Adrenal gland (tissue), 12 donors: Measurements from ENCODE around the gene SMIM5. TPM values are rescaled to one million over a fixed set of nuclear protein-coding genes. Genes with fewer than 3 reads are reported as not detected.
"Not testable (repeated sequence)": the region's sequence is repeated elsewhere in the genome, so short reads cannot be mapped to it uniquely, and the experiment has no call there.

Experiments used
- DNase-seq, 7 donors: peaks; one replicate each; pipeline ENCODE4 v3.0.0-alpha.2; 2019 to 2020
- H3K27ac ChIP-seq, 5 donors: fragments of 200-600 bp; sonication (generic) in 4 of 5; 1 replicate in 3 of 5; 2 replicates in 2 of 5; pipeline versions ENCODE4 v1.5.1 to v1.8.0; 2016 to 2020; ENCODE audit warnings: mild to moderate bottlenecking in 1 of 5
- H3K27me3 ChIP-seq: fragments of 200-600 bp; 2 replicates; pipeline ENCODE4 v1.8.0; 2021
- H3K36me3 ChIP-seq, 2 donors: fragments of 200-600 bp; replicated peaks in 1 of 2; 1 replicate in 1 of 2; 2 replicates in 1 of 2; pipeline versions ENCODE4 v1.5.1 to v1.8.0; 2018 to 2022
- H3K4me1 ChIP-seq, 2 donors: fragments of 200-600 bp; replicated peaks in 1 of 2; 1 replicate in 1 of 2; 2 replicates in 1 of 2; pipeline versions ENCODE4 v1.5.1 to v1.8.0; 2018 to 2021
- H3K4me3 ChIP-seq, 4 donors: fragments of 200-600 bp; sonication (generic) in 3 of 4; one replicate each; pipeline ENCODE4 v1.5.1; 2016 to 2018
- H3K9me3 ChIP-seq, 3 donors: fragments of 200-600 bp; sonication (generic) in 1 of 3; replicated peaks in 1 of 3; 1 replicate in 2 of 3; 2 replicates in 1 of 3; pipeline versions ENCODE4 v1.5.1 to v1.8.0; 2016 to 2021
- CTCF ChIP-seq, 6 experiments: fragments of 450-650 bp in 4 of 6; fragments of 200-600 bp in 2 of 6; sonication (generic) in 1 of 6; IDR thresholded peaks; 1 replicate in 5 of 6; 2 replicates in 1 of 6; pipeline versions ENCODE4 v1.5.1 to v1.8.0; 2016 to 2021; ENCODE audit warnings: antibody characterized with exemption in 6 of 6, mild to moderate bottlenecking in 2 of 6, moderate library complexity in 1 of 6
- POLR2A ChIP-seq, 2 donors: fragments of 450-650 bp; IDR thresholded peaks; one replicate each; pipeline ENCODE4 v1.6.1; 2017; ENCODE audit warnings: antibody characterized with exemption in 2 of 2, mild to moderate bottlenecking in 2 of 2, moderate library complexity in 1 of 2
- WGBS, 4 donors: extraction: QIAGEN DNeasy Blood & Tissue Kit in 2 of 4; methylation state at CpG; one replicate each; pipeline versions ENCODE4 v1.1.5 to v1.1.7; 2013 to 2017; 5-methylcytosine and 5-hydroxymethylcytosine counted together
- intact Hi-C, 2 donors: fragments of 100-400 bp; cut with DNase I; formaldehyde crosslinking; loops; one replicate each; pipeline versions ENCODE4 v1.14.1 to v1.15.0; 2022 to 2023
- polyA plus RNA-seq, 3 donors: library from polyadenylated mRNA; stranded (reverse); fragments of 200-250 nt in 2 of 3; fragments of 350-450 nt in 1 of 3; fragmentation: Illumina TruSeq in 1 of 3; extraction: RNeasy Lipid Tissue Mini Kit (QIAGEN cat#74804) in 1 of 3; gene quantifications; one replicate each; pipeline ENCODE4 v1.2.3, GENCODE V29; 2013 to 2014
- total RNA-seq, 9 donors: library from RNA; depleted of rRNA in 4 of 9; stranded (reverse); fragments of >200 nt in 4 of 9; fragments of 120-200 nt in 1 of 9; fragmentation: NEBNext Ultra II Directional in 1 of 9; extraction: Animal tissue kit (Norgen Biotek cat#: 25700) in 1 of 9; gene quantifications; one replicate each; pipeline versions ENCODE4 v1.1.0 to v1.2.4, GENCODE V29; 2013 to 2023
- donor health status: healthy with polysubstance abuse.
- donor health status: Bipolar disorder and iron deficiency.
- donor health status: DM: yes; HTN: yes; CAD: no.
- donor health status: DM: no; HTN: no; CAD: no.
- donor health status: DM: no; HTN: no; CAD: no.
- donor health status: DM: yes; HTN: yes; CAD: no.

Gene SMIM5
- total and polyA plus RNA-seq, 12 donors: 0.13 to 2.6 (median 0.77) TPM; not detected in 4

GRCh38 chr17:75637143-75637538 lies 3.9 kb downstream of the SMIM5 start:
- Histone ChIP-seq H3K27me3 (no peaks in the 10 kb centered on the region), H3K27ac (no peak overlapping the region), H3K9me3 (no peaks in the 10 kb centered on the region), H3K4me1 (peaks cover 14 to 18% of the 10 kb centered on the region in 2 donors), H3K36me3 (no peaks in the 10 kb centered on the region), H3K4me3 (no peak overlapping the region)
- 84 to 91% (median 89%) methylated on average over 13 of the region's 13 CpGs for whole genome bisulfite sequencing, 4 donors
- intact Hi-C loops: no loop called here
- DNase-seq: no peak
- no peak for TF ChIP-seq CTCF (IDR thresholded peaks at IDR 0.05)
- TF ChIP-seq POLR2A (IDR thresholded peaks at IDR 0.05): no peak

GRCh38 chr17:75637551-75637950 lies 4.3 kb downstream of the SMIM5 start:
- TF ChIP-seq POLR2A (IDR thresholded peaks at IDR 0.05): no peak
- TF ChIP-seq CTCF (IDR thresholded peaks at IDR 0.05): no peak
- H3K4me3 ChIP-seq: no peak overlapping the region
- peaks cover 14 to 18% of the 10 kb centered on the region in 2 donors for H3K4me1 ChIP-seq
- intact Hi-C loops: no loop called here
- 82 to 100% (median 94%) methylated on average over 2 to 7 of the region's 7 CpGs for WGBS, 4 donors
- H3K27me3 ChIP-seq: no peaks in the 10 kb centered on the region
- no peaks in the 10 kb centered on the region for H3K36me3 ChIP-seq
- no peak overlapping the region for H3K27ac ChIP-seq
- H3K9me3 ChIP-seq: no peaks in the 10 kb centered on the region
- DNase-seq: no peak

GRCh38 chr17:75638039-75638438 lies 4.8 kb downstream of the SMIM5 start:
- H3K36me3 ChIP-seq, intact Hi-C loops, H3K4me3 ChIP-seq, H3K27me3 ChIP-seq, H3K27ac ChIP-seq, H3K9me3 ChIP-seq, DNase-seq: not testable (repeated sequence)
- WGBS, 4 donors: 89 to 97% (median 95%) methylated on average over 12 of the region's 12 CpGs
- peaks cover 13% of the 10 kb centered on the region in 2 donors for H3K4me1 ChIP-seq

GRCh38 chr17:75638893-75639292 lies 5.7 kb downstream of the SMIM5 start:
- TF ChIP-seq CTCF (IDR thresholded peaks at IDR 0.05) (no peak), POLR2A (IDR thresholded peaks at IDR 0.05) (no peak)
- H3K27me3 ChIP-seq: no peaks in the 10 kb centered on the region
- WGBS, 4 donors: 60 to 87% (median 74%) methylated on average over 4 to 13 of the region's 13 CpGs
- no peaks in the 10 kb centered on the region for H3K36me3 ChIP-seq
- no peaks in the 10 kb centered on the region for H3K9me3 ChIP-seq
- H3K27ac ChIP-seq: no peak overlapping the region
- intact Hi-C loops: no loop called here
- peaks cover 5% of the 10 kb centered on the region in 2 donors for H3K4me1 ChIP-seq
- DNase-seq: peak in 4 of 7 donors; percentile 33 to 74 (median 64)
- H3K4me3 ChIP-seq: no peak overlapping the region

- H3K9me3 ChIP-seq: no peaks in the 10 kb centered on the region
- WGBS, 4 donors: 83 to 100% (median 91%) methylated on average over 3 of the region's 3 CpGs
These were observed 6.1 kb downstream of the SMIM5 start for GRCh38 chr17:75639327-75639726.

More at GRCh38 chr17:75639327-75639726, 6.1 kb downstream of the SMIM5 start:
- intact Hi-C loops: no loop called here
- TF ChIP-seq POLR2A (IDR thresholded peaks at IDR 0.05): no peak
- TF ChIP-seq CTCF (IDR thresholded peaks at IDR 0.05): no peak
- Histone ChIP-seq H3K4me3 (no peak overlapping the region), H3K4me1 (peaks cover under 1% of the 10 kb centered on the region in 2 donors), H3K27ac (no peak overlapping the region), H3K27me3 (no peaks in the 10 kb centered on the region), H3K36me3 (no peaks in the 10 kb centered on the region)
- DNase-seq: no peak
